ENCODE measurements around the gene NACAD. TPM values are rescaled to one million over a fixed set of nuclear protein-coding genes. Genes with fewer than 3 reads are reported as not detected.

NACAD gene
- total RNA-seq, 4 donors from 2014 or later, result 0.89 to 2.0 (median 1.7) TPM

DNA sequence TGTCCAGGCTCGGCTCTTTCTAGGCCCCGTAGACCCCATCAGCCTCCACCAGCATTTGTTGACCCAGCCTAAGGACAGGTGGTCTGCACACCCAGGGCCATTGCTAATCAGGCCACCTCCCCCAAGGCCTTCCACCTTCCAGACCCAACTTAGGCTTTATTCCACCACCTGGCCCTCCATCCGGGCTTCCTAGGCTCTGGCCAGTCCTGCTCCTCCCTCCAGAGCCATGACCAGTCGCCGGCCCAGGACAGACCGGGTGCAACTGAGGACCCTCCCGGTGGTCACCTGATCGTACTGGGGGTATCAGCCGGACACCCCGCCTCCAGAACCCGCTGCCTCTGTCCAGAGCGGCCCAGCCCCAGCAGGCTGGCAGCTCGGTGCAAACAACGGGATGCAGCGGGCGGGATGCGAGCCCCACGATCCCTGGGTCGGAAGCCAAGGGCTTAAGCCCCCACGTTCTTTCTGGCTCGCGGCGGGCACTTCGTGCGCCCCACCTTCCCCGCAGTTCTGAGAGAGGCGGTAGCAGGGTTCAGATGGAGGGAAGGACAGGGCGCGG lies 545 bp downstream of the NACAD start:
- 49 to 57% methylated on average over 25 to 28 of the region's 29 CpGs for WGBS, 2 donors
- TF ChIP-seq POLR2A (IDR thresholded peaks at IDR 0.05), result no peak
- no peak overlapping the region for H3K4me3 ChIP-seq (ENCODE audit: low read depth, poor library complexity, severe bottlenecking)
- no peak for DNase-seq (ENCODE audit: low spot score in 2 of 2)
- intact Hi-C loops (cut with DNase I; ENCODE audit: low total_unique reads), result no loop called here

DNA sequence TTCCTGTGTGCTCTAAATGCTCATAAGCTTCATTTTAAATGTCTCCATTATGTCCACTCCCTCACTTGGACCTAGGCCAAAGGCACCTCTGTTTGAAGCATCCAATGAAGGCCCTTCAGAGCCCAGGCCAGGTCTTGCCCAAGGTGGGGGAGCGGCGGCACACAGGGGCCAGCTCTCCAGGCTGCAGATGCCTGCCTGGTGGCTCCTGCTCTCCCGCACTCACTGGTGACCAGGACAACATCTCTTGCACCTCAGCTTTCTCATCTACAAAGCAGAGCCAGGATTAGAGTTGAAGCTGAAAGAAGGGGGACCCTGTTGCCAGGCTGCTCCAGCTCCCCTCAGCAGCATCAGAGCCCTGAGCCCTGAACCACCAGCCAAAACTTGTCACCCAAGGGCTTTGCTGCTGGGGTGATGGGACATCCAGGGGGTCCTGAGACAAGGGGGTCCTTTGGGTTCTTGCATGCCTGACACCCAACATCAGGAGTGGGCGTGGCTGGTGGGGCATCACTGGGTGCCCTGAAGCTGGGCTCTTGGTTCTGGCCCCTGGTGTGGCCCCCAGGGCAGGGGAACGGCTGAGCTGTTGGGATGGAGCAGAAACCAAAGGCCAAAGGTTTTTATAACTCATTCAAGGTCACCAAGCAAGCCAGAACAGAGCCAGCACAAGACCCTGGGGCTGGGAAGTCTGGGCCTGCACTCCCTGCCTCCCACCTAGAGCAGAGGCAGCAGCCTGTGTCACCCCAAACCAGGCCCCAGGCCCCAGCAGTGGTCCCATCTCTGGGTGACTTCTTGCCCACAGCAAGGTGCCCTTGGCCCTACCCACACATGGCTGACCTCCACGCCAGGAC lies 1.2 kb downstream of the NACAD start:
- TF ChIP-seq POLR2A (IDR thresholded peaks at IDR 0.05), result no peak
- TF ChIP-seq, protein P1, sequence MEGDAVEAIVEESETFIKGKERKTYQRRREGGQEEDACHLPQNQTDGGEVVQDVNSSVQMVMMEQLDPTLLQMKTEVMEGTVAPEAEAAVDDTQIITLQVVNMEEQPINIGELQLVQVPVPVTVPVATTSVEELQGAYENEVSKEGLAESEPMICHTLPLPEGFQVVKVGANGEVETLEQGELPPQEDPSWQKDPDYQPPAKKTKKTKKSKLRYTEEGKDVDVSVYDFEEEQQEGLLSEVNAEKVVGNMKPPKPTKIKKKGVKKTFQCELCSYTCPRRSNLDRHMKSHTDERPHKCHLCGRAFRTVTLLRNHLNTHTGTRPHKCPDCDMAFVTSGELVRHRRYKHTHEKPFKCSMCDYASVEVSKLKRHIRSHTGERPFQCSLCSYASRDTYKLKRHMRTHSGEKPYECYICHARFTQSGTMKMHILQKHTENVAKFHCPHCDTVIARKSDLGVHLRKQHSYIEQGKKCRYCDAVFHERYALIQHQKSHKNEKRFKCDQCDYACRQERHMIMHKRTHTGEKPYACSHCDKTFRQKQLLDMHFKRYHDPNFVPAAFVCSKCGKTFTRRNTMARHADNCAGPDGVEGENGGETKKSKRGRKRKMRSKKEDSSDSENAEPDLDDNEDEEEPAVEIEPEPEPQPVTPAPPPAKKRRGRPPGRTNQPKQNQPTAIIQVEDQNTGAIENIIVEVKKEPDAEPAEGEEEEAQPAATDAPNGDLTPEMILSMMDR (IDR thresholded peaks at IDR 0.05), result no peak
- H3K4me3 ChIP-seq (ENCODE audit: low read depth, poor library complexity, severe bottlenecking), result no peak overlapping the region
- DNase-seq (ENCODE audit: low spot score in 2 of 2), result no peak
- intact Hi-C loops (cut with DNase I; ENCODE audit: low total_unique reads), result no loop called here
- 86 to 99% methylated on average over 4 to 6 of the region's 6 CpGs for WGBS, 2 donors

DNA sequence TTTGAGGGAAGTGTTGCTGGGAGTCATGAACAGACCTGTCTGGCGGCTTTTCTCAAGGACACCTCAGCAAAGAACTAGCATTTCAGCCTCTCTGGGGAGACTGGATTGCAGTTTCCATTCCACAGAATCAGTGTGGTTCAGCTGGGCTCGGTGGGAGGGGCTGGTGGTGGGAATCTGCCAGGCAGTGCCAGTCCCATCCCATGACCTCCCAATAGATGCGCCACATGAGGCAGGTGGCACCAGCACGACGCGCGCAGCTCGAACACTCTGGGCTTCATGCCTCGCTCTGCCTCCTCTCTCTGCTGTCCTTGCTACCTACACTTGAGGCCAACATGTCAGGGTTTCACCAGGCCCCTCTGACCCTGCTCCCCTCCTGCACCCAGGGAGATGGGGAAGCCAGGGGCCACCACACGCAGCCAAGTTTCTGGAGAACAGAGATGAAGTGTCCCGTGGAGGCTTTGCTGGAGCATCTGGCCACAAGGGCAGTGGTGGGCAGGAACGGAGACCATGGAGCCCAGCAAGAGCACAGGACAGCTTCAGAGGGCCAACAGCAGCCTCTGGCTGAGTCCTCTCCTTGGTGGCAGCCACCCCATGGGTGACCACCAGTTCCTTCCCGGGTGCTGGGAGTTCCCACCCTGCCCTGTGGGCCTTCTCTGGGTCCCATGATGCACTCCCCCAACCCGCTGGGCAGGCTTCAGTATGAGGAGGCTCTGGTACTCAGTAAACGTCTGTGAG lies 2.3 kb downstream of the NACAD start:
- H3K4me3 ChIP-seq (ENCODE audit: low read depth, poor library complexity, severe bottlenecking), result no peak overlapping the region
- intact Hi-C loops (cut with DNase I; ENCODE audit: low total_unique reads), result no loop called here
- TF ChIP-seq, protein P1 (IDR thresholded peaks at IDR 0.05), result no peak
- no peak for TF ChIP-seq POLR2A (IDR thresholded peaks at IDR 0.05)
- DNase-seq (ENCODE audit: low spot score in 2 of 2), result no peak
- WGBS, 2 donors, result 80 to 82% methylated on average over 14 to 15 of the region's 15 CpGs

GRCh38 chr7:45085619-45086200 lies 3.1 kb downstream of the NACAD start:
- no peak overlapping the region for H3K4me3 ChIP-seq (ENCODE audit: low read depth, poor library complexity, severe bottlenecking)
- WGBS, 2 donors, result 86 to 91% methylated on average over 11 to 17 of the region's 23 CpGs
- TF ChIP-seq, protein P1 (IDR thresholded peaks at IDR 0.05), result no peak
- TF ChIP-seq POLR2A (IDR thresholded peaks at IDR 0.05), result no peak
- intact Hi-C loops (cut with DNase I; ENCODE audit: low total_unique reads), result no loop called here
- DNase-seq (ENCODE audit: low spot score in 2 of 2), result no peak

GRCh38 chr7:45084901-45085618 lies 3.7 kb downstream of the NACAD start:
- no peak for DNase-seq (ENCODE audit: low spot score in 2 of 2)
- H3K4me3 ChIP-seq (ENCODE audit: low read depth, poor library complexity, severe bottlenecking), result no peak overlapping the region
- no peak for TF ChIP-seq POLR2A (IDR thresholded peaks at IDR 0.05)
- TF ChIP-seq, protein P1 (IDR thresholded peaks at IDR 0.05), result no peak
- intact Hi-C loops (cut with DNase I; ENCODE audit: low total_unique reads), result no loop called here
- 80 to 86% methylated on average over 13 to 24 of the region's 24 CpGs for WGBS, 2 donors
